Fibroblast of lung (primary cell): Measurements from ENCODE around the gene SLC66A2. TPM values are rescaled to one million over a fixed set of nuclear protein-coding genes. Genes with fewer than 3 reads are reported as not detected.

Source experiments
- DNase-seq, 2 donors: peaks; one replicate each; pipeline versions ENCODE4 v3.0.0 to v3.0.0-alpha.2; 2010; ENCODE audit warnings: low read depth in 2 of 2
- H2AFZ ChIP-seq: 2 replicates; pipeline ENCODE4 v1.5.1; 2012; ENCODE audit warnings: low read length, control low read depth, inconsistent platforms
- H3K27ac ChIP-seq: 2 replicates; pipeline ENCODE4 v1.5.1; 2011; ENCODE audit warnings: low read length, control low read depth; ENCODE audit not compliant: insufficient read depth
- H3K27me3 ChIP-seq: 2 replicates; pipeline ENCODE4 v1.5.1; 2011; ENCODE audit warnings: mild to moderate bottlenecking, low read length; ENCODE audit not compliant: control insufficient read depth, insufficient read depth
- H3K36me3 ChIP-seq: 2 replicates; pipeline ENCODE4 v1.5.1; 2011; ENCODE audit warnings: low read length; ENCODE audit not compliant: control insufficient read depth, insufficient read depth
- H3K4me1 ChIP-seq: 2 replicates; pipeline ENCODE4 v1.5.1; 2011; ENCODE audit warnings: low read length; ENCODE audit not compliant: control insufficient read depth, insufficient read depth; ENCODE audit errors: extremely low read depth
- H3K4me2 ChIP-seq: 2 replicates; pipeline ENCODE4 v1.5.1; 2011; ENCODE audit warnings: low read length, control low read depth; ENCODE audit not compliant: insufficient read depth; ENCODE audit errors: extremely low read depth
- H3K4me3 ChIP-seq, 4 experiments: fragments of 200-600 bp in 1 of 4; sonication (generic) in 1 of 4; replicated peaks in 1 of 4; 2 replicates each; pipeline ENCODE4 v1.5.1; 2011 to 2016; ENCODE audit warnings: low read length in 4 of 4, low read depth in 3 of 4, mild to moderate bottlenecking in 3 of 4, control low read depth in 2 of 4, inconsistent platforms in 1 of 4, mixed read lengths in 1 of 4; ENCODE audit not compliant: insufficient read depth in 1 of 4; ENCODE audit errors: control extremely low read depth in 1 of 4
- H3K79me2 ChIP-seq: 2 replicates; pipeline ENCODE4 v1.5.1; 2012; ENCODE audit warnings: mild to moderate bottlenecking, low read length, inconsistent platforms; ENCODE audit not compliant: control insufficient read depth, insufficient read depth
- H3K9ac ChIP-seq: 2 replicates; pipeline ENCODE4 v1.5.1; 2011; ENCODE audit warnings: mild to moderate bottlenecking, low read length, control low read depth; ENCODE audit not compliant: insufficient read depth
- H3K9me3 ChIP-seq: 2 replicates; pipeline ENCODE4 v1.5.1; 2012; ENCODE audit warnings: low read depth, low read length; ENCODE audit not compliant: control insufficient read depth, insufficient read depth
- H4K20me1 ChIP-seq: 2 replicates; pipeline ENCODE4 v1.5.1; 2011; ENCODE audit warnings: low read length; ENCODE audit not compliant: control insufficient read depth, insufficient read depth; ENCODE audit errors: extremely low read depth
- EZH2 ChIP-seq: IDR thresholded peaks from 2 replicates; pipeline ENCODE4 v1.5.1; 2012; ENCODE audit warnings: low read length, control low read depth, mild to moderate bottlenecking; ENCODE audit errors: missing control alignments
- polyA plus RNA-seq, 2 donors: library from polyadenylated mRNA; depleted of rRNA in 1 of 2; stranded (reverse) in 1 of 2; unstranded in 1 of 2; fragments of >200 nt; gene quantifications; 2 replicates each; pipeline ENCODE4 v1.2.1, GENCODE V29; 2011 to 2012; ENCODE audit warnings: missing spikeins in 1 of 2
- total RNA-seq: library from RNA; depleted of rRNA; stranded (reverse); fragments of >200 nt; gene quantifications from 2 replicates; pipeline ENCODE4 v1.2.1, GENCODE V29; 2014
- TF ChIP-seq, protein P1 (sequence below), 2 donors: IDR thresholded peaks in 1 of 2; conservative IDR thresholded peaks in 1 of 2; 1 replicate in 1 of 2; 2 replicates in 1 of 2; pipeline ENCODE4 v1.5.1; 2011 to 2012; ENCODE audit warnings: low read length in 2 of 2, control low read depth in 1 of 2, inconsistent platforms in 1 of 2, low read depth in 1 of 2, mild to moderate bottlenecking in 1 of 2

The SLC66A2 gene
- total and polyA plus RNA-seq, 2 donors (not counting 1 experiment from before 2014, with no cell fraction given) = 13.2 to 46.1 TPM

DNA sequence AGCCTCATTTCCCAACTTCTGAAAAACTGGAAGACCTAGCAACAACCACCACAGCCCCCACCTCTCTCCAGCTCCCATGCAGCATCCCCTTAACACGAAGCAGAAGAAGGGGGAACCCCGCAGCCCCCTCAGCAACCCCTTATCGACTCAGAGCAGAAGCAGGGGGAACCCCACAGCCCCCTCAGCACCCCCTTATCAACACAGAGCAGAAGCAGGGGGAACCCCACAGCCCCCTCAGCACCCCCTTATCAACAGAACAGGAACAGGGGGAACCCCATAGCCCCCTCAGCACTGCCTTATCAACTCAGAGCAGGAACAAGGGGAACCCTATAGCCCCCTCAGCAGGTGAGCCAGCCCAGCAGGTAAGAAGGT is 6.7 kb downstream of the SLC66A2 start:
- no peak overlapping the region for H2AFZ ChIP-seq
- H4K20me1 ChIP-seq = no peaks in the 10 kb centered on the region
- H3K4me1 ChIP-seq = peaks cover 3% of the 10 kb centered on the region
- no peaks in the 10 kb centered on the region for H3K27me3 ChIP-seq
- TF ChIP-seq, protein P1, sequence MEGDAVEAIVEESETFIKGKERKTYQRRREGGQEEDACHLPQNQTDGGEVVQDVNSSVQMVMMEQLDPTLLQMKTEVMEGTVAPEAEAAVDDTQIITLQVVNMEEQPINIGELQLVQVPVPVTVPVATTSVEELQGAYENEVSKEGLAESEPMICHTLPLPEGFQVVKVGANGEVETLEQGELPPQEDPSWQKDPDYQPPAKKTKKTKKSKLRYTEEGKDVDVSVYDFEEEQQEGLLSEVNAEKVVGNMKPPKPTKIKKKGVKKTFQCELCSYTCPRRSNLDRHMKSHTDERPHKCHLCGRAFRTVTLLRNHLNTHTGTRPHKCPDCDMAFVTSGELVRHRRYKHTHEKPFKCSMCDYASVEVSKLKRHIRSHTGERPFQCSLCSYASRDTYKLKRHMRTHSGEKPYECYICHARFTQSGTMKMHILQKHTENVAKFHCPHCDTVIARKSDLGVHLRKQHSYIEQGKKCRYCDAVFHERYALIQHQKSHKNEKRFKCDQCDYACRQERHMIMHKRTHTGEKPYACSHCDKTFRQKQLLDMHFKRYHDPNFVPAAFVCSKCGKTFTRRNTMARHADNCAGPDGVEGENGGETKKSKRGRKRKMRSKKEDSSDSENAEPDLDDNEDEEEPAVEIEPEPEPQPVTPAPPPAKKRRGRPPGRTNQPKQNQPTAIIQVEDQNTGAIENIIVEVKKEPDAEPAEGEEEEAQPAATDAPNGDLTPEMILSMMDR (conservative IDR thresholded peaks at IDR 0.05 in 1 of 2, IDR thresholded peaks at IDR 0.05 in 1 of 2; ENCODE audit: low read depth in 1 of 2, low read length in 2 of 2) = no peak
- TF ChIP-seq EZH2 = no peak
- DNase-seq = no peak
- H3K36me3 ChIP-seq = peaks cover 6% of the 10 kb centered on the region
- H3K4me2 ChIP-seq = no peak overlapping the region
- no peaks in the 10 kb centered on the region for H3K9me3 ChIP-seq
- peaks cover 40% of the 10 kb centered on the region for H3K79me2 ChIP-seq
- no peak overlapping the region for H3K27ac ChIP-seq
- H3K4me3 ChIP-seq = no peak overlapping the region
- H3K9ac ChIP-seq = no peak overlapping the region

DNA sequence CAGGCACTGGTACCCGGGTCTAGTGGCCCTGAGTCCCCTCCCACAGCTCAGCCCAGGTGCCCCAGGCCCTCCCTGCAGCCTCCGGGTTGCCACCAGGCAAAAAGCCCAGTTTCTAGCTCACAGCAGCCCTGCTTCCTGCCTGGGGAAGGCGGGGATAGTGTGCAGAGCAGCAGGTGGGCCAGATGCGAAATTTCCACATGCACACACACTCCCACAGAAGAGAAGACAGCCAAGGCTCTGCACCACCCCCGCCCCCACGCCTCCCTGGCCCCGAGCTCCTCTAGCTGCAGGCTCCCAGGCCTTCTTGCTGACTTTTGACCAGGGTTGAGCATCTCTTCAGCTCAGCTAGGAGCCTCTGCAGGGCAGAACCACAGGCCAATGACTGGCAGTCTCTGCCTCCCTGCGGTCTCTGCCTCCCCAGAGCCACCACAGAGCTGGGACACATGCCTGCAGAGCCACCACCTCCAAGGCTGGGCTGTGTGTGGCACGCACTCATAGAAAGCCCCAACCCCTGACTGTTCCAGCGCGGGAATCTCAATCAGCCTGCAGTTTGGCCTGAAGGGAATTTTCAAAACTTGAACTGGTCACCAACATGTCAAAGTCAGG is 7.2 kb downstream of the SLC66A2 start:
- Histone ChIP-seq H3K9me3 (no peaks in the 10 kb centered on the region), H3K27ac (no peak overlapping the region), H3K4me3 (no peak overlapping the region), H3K9ac (no peak overlapping the region), H3K79me2 (peaks cover 37% of the 10 kb centered on the region), H3K36me3 (peaks cover 6% of the 10 kb centered on the region), H3K4me1 (no peaks in the 10 kb centered on the region), H3K27me3 (no peaks in the 10 kb centered on the region), H2AFZ (no peak overlapping the region), H4K20me1 (no peaks in the 10 kb centered on the region), H3K4me2 (no peak overlapping the region)
- no peak for TF ChIP-seq EZH2
- TF ChIP-seq, protein P1 (conservative IDR thresholded peaks at IDR 0.05 in 1 of 2, IDR thresholded peaks at IDR 0.05 in 1 of 2; ENCODE audit: low read depth in 1 of 2, low read length in 2 of 2) = no peak
- DNase-seq = no peak

DNA sequence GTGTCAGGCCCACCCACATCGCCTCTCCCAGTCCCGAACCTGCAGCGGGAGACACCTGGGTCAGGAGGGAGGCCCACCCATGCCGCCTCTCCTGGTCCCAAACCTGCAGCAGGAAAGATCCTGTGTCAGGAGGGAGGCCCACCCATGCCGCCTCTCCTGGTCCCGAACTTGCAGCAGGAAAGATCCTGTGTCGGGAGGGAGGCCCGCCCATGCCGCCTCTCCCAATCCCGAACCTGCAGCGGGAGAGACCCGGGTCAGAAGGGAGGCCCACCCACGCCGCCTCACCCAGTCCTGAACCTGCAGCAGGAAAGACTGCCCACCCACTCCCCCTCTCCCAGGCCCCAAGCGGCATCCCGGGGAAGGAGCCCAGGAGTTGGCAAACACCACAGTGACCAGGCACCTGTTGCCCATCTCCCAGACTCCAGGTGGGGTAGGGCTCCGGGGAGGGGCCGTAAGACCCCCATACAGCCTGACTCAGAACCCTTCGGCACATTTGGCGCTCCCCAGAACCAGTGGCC is 7.8 kb downstream of the SLC66A2 start:
- Histone ChIP-seq H3K36me3 (peaks cover 2% of the 10 kb centered on the region), H3K27ac (no peak overlapping the region), H3K79me2 (peaks cover 33% of the 10 kb centered on the region), H3K4me3 (no peak overlapping the region), H2AFZ (no peak overlapping the region), H3K27me3 (no peaks in the 10 kb centered on the region), H3K4me2 (no peak overlapping the region), H3K9ac (no peak overlapping the region), H3K4me1 (no peaks in the 10 kb centered on the region), H4K20me1 (no peaks in the 10 kb centered on the region), H3K9me3 (no peaks in the 10 kb centered on the region)
- no peak for DNase-seq
- TF ChIP-seq, protein P1 (conservative IDR thresholded peaks at IDR 0.05 in 1 of 2, IDR thresholded peaks at IDR 0.05 in 1 of 2; ENCODE audit: low read depth in 1 of 2, low read length in 2 of 2) = no peak
- TF ChIP-seq EZH2 = no peak
